ENCODE measurements around the gene TLE4. TPM values are rescaled to one million over a fixed set of nuclear protein-coding genes. Genes with fewer than 3 reads are reported as not detected.

The TLE4 gene
- total and polyA plus RNA-seq, 7 donors = 7.6 to 60.9 (median 29.1) TPM

GRCh38 chr9:79707589-79707988 lies 135.8 kb downstream of the TLE4 start:
- 98% methylated on average over 2 of the region's 2 CpGs for WGBS, 2 donors
- H3K36me3 ChIP-seq = peaks cover 15 to 77% (median 28%) of the 10 kb centered on the region in 4 donors
- H3K27ac ChIP-seq = no peak overlapping the region
- H3K4me1 ChIP-seq = no peaks in the 10 kb centered on the region
- no peaks in the 10 kb centered on the region for H3K9me3 ChIP-seq
- no peak for DNase-seq
- TF ChIP-seq POLR2A (IDR thresholded peaks at IDR 0.05) = no peak
- TF ChIP-seq EP300 (IDR thresholded peaks at IDR 0.05) = no peak
- no peak for TF ChIP-seq CTCF (IDR thresholded peaks at IDR 0.05)
- no peak for TF ChIP-seq POLR2AphosphoS5 (IDR thresholded peaks at IDR 0.05)
- intact Hi-C loops (cut with DNase I) = no loop called here
- H3K27me3 ChIP-seq = no peaks in the 10 kb centered on the region
- no peak overlapping the region for H3K4me3 ChIP-seq

DNA sequence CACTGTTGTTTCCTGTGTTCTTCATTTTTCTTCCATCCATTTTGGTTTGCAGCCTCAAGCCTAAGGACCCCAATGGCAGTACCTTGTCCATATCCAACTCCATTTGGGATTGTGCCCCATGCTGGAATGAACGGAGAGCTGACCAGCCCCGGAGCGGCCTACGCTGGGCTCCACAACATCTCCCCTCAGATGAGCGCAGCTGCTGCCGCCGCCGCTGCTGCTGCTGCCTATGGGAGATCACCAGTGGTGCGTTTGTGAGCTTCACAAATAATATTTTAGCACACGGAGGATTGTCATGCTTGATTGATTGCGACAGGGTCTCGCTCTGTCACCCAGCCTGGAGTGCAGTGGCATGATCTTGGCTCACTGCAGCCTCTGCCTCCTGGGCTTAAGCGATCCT lies 136.8 kb downstream of the TLE4 start:
- H3K9me3 ChIP-seq = no peaks in the 10 kb centered on the region
- H3K36me3 ChIP-seq = peaks cover 15 to 78% (median 28%) of the 10 kb centered on the region in 4 donors
- no peak overlapping the region for H3K27ac ChIP-seq
- TF ChIP-seq CTCF (IDR thresholded peaks at IDR 0.05) = no peak
- TF ChIP-seq POLR2A (IDR thresholded peaks at IDR 0.05) = no peak
- TF ChIP-seq POLR2AphosphoS5 (IDR thresholded peaks at IDR 0.05) = no peak
- TF ChIP-seq EP300 (IDR thresholded peaks at IDR 0.05) = no peak
- intact Hi-C loops (cut with DNase I) = no loop called here
- DNase-seq = no peak
- 97 to 98% methylated on average over 13 of the region's 13 CpGs for WGBS, 2 donors
- H3K27me3 ChIP-seq = no peaks in the 10 kb centered on the region
- no peaks in the 10 kb centered on the region for H3K4me1 ChIP-seq
- H3K4me3 ChIP-seq = no peak overlapping the region

- intact Hi-C loops (cut with DNase I) = no loop called here
- H3K27me3 ChIP-seq = no peaks in the 10 kb centered on the region
- H3K4me1 ChIP-seq = no peaks in the 10 kb centered on the region
- no peak for DNase-seq
- TF ChIP-seq EP300 (IDR thresholded peaks at IDR 0.05) (no peak), CTCF (IDR thresholded peaks at IDR 0.05) (no peak), POLR2A (IDR thresholded peaks at IDR 0.05) (no peak)
- no peak overlapping the region for H3K4me3 ChIP-seq
- H3K27ac ChIP-seq = no peak overlapping the region
- peaks cover 15 to 79% (median 27%) of the 10 kb centered on the region in 4 donors for H3K36me3 ChIP-seq
- H3K9me3 ChIP-seq = no peaks in the 10 kb centered on the region
- 96 to 98% methylated on average over 7 of the region's 7 CpGs for WGBS, 2 donors
Observed at GRCh38 chr9:79709743-79710674, 138.2 kb downstream of the TLE4 start.

- DNase-seq = no peak
- TF ChIP-seq EP300 (IDR thresholded peaks at IDR 0.05) = no peak
- TF ChIP-seq POLR2A (IDR thresholded peaks at IDR 0.05) = no peak
- TF ChIP-seq POLR2AphosphoS5 (IDR thresholded peaks at IDR 0.05) = no peak
- TF ChIP-seq CTCF (IDR thresholded peaks at IDR 0.05) = no peak
- H3K4me3 ChIP-seq = no peak overlapping the region
- intact Hi-C loops (cut with DNase I) = no loop called here
- no peaks in the 10 kb centered on the region for H3K4me1 ChIP-seq
- no peaks in the 10 kb centered on the region for H3K27me3 ChIP-seq
- H3K36me3 ChIP-seq = peaks cover 15 to 79% (median 27%) of the 10 kb centered on the region in 4 donors
- no peaks in the 10 kb centered on the region for H3K9me3 ChIP-seq
- no peak overlapping the region for H3K27ac ChIP-seq
Observed at GRCh38 chr9:79711874-79712273, 140.1 kb downstream of the TLE4 start.
